ENCODE data around the gene PHLDB3.

GRCh38 chr19:43483281-43483680 is 21.3 kb downstream of the PHLDB3 start:
- TF ChIP-seq CTCF (IDR thresholded peaks at IDR 0.05) (no peak), EZH2 (IDR thresholded peaks at IDR 0.05) (no peak)

Data from neural progenitor cell (in vitro differentiated cells).